HL-60 (cell line): ENCODE results near the gene CST6.

Source experiments
- GABPA ChIP-seq: IDR thresholded peaks from 2 replicates; pipeline ENCODE4 v1.6.1; 2012; ENCODE audit warnings: low read depth
- POLR2AphosphoS5 ChIP-seq: IDR thresholded peaks from 2 replicates; pipeline ENCODE4 v1.6.1; 2012; ENCODE audit warnings: low read depth
- SPI1 ChIP-seq: IDR thresholded peaks from 2 replicates; pipeline ENCODE4 v1.6.1; 2012; ENCODE audit warnings: low read depth, mild to moderate bottlenecking, borderline replicate concordance
- TF ChIP-seq, protein P1 (sequence below): IDR thresholded peaks from one replicate; pipeline ENCODE4 v1.5.1; 2011; ENCODE audit warnings: low read length, control low read depth, inconsistent platforms; ENCODE audit not compliant: insufficient read depth
- TF ChIP-seq, protein P2 (sequence below): IDR thresholded peaks from 2 replicates; pipeline ENCODE4 v1.6.1; 2012; ENCODE audit warnings: low read depth; ENCODE audit not compliant: insufficient replicate concordance

DNA sequence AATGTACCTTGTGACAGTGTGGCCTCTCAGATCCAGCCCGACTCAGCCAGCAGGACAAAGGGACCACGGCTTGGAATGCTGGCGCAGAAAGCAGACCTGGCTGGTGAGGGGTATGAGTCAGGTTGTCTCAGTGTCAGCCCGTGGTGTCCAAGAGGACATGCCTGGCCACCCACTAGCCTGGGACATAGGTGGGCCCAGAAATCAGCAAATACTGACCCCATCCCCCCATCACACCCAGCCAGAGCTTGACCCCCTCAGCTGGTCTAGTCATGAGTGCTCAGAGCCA is 5.0 kb upstream of the CST6 start:
- TF ChIP-seq POLR2AphosphoS5, result no peak
- TF ChIP-seq, protein P1, sequence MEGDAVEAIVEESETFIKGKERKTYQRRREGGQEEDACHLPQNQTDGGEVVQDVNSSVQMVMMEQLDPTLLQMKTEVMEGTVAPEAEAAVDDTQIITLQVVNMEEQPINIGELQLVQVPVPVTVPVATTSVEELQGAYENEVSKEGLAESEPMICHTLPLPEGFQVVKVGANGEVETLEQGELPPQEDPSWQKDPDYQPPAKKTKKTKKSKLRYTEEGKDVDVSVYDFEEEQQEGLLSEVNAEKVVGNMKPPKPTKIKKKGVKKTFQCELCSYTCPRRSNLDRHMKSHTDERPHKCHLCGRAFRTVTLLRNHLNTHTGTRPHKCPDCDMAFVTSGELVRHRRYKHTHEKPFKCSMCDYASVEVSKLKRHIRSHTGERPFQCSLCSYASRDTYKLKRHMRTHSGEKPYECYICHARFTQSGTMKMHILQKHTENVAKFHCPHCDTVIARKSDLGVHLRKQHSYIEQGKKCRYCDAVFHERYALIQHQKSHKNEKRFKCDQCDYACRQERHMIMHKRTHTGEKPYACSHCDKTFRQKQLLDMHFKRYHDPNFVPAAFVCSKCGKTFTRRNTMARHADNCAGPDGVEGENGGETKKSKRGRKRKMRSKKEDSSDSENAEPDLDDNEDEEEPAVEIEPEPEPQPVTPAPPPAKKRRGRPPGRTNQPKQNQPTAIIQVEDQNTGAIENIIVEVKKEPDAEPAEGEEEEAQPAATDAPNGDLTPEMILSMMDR, result no peak
- TF ChIP-seq SPI1, result no peak
- TF ChIP-seq, protein P2, sequence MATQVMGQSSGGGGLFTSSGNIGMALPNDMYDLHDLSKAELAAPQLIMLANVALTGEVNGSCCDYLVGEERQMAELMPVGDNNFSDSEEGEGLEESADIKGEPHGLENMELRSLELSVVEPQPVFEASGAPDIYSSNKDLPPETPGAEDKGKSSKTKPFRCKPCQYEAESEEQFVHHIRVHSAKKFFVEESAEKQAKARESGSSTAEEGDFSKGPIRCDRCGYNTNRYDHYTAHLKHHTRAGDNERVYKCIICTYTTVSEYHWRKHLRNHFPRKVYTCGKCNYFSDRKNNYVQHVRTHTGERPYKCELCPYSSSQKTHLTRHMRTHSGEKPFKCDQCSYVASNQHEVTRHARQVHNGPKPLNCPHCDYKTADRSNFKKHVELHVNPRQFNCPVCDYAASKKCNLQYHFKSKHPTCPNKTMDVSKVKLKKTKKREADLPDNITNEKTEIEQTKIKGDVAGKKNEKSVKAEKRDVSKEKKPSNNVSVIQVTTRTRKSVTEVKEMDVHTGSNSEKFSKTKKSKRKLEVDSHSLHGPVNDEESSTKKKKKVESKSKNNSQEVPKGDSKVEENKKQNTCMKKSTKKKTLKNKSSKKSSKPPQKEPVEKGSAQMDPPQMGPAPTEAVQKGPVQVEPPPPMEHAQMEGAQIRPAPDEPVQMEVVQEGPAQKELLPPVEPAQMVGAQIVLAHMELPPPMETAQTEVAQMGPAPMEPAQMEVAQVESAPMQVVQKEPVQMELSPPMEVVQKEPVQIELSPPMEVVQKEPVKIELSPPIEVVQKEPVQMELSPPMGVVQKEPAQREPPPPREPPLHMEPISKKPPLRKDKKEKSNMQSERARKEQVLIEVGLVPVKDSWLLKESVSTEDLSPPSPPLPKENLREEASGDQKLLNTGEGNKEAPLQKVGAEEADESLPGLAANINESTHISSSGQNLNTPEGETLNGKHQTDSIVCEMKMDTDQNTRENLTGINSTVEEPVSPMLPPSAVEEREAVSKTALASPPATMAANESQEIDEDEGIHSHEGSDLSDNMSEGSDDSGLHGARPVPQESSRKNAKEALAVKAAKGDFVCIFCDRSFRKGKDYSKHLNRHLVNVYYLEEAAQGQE, result no peak
- no peak for TF ChIP-seq GABPA
